ENCODE data around the gene FCMR. TPM values are rescaled to one million over a fixed set of nuclear protein-coding genes. Genes with fewer than 3 reads are reported as not detected.

Gene FCMR
- total and polyA plus RNA-seq, 10 of the 15 experiments (the other 5 are each of a cell fraction or from before 2014, with no cell fraction given), result 79.7 to 245 (median 123) TPM

DNA sequence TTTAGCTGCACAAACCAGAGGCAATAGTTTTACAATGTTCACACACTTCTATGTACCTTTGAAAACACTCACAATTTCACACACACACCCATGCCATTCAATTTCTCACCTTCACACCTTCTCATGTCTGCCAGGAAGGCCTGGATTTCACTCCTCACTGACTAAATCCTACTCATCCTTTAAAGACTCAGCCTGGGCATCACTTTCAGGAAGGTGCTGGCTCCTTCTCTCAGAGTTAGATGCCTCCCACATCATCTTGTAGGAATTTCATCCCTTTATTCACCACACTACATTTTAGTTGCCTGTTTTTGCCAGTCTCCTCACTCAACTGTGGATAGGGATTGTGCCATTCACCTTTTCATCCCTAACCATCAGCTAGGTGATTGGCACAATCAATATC is 54.0 kb downstream of the FCMR start:
- no peak overlapping the region for H3K4me3 ChIP-seq
- in situ Hi-C loops (cut with MboI), result loop anchor here (5.0 kb wide), 1 partner anchor 115 kb away; no protein-coding TSS in a partner anchor
- CTCF ChIA-PET, result interaction anchor here (2.1 to 7.3 kb wide), 6 partner anchors 10 to 114 kb away, joined by 5 to 100 read pairs (median 19); no protein-coding TSS in a partner anchor
- POLR2A ChIA-PET, result no interaction called here
- no peak overlapping the region for H2AFZ ChIP-seq (ENCODE audit: control insufficient read depth, low read depth, low read length)
- H3K27ac ChIP-seq (ENCODE audit: control insufficient read depth, insufficient read depth), result no peak overlapping the region
- intact Hi-C loops (cut with micrococcal nuclease; ENCODE audit: unreplicated experiment), result no loop called here
- RAD21 ChIA-PET (ENCODE audit: unreplicated experiment), result interaction anchor here (0.9 to 1.5 kb wide), 4 partner anchors 13 to 133 kb away, joined by 3 to 4 read pairs (median 4); no protein-coding TSS in a partner anchor
- TF ChIP-seq, protein P1, sequence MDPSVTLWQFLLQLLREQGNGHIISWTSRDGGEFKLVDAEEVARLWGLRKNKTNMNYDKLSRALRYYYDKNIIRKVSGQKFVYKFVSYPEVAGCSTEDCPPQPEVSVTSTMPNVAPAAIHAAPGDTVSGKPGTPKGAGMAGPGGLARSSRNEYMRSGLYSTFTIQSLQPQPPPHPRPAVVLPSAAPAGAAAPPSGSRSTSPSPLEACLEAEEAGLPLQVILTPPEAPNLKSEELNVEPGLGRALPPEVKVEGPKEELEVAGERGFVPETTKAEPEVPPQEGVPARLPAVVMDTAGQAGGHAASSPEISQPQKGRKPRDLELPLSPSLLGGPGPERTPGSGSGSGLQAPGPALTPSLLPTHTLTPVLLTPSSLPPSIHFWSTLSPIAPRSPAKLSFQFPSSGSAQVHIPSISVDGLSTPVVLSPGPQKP (IDR thresholded peaks at IDR 0.05; ENCODE audit: low read depth, low read length), result no peak
- TF ChIP-seq ESRRA (IDR thresholded peaks at IDR 0.05; ENCODE audit: low read length) (no peak), RAD51 (IDR thresholded peaks at IDR 0.05) (no peak), CEBPB (IDR thresholded peaks at IDR 0.05; ENCODE audit: borderline replicate concordance in 1 of 2, low read depth in 2 of 2, low read length in 2 of 2) (no peak), RAD21 (IDR thresholded peaks at IDR 0.05; ENCODE audit: insufficient read depth, low read depth, low read length) (no peak), TCF3 (IDR thresholded peaks at IDR 0.05; ENCODE audit: borderline replicate concordance, insufficient read depth, low read depth, low read length) (no peak), IRF4 (IDR thresholded peaks at IDR 0.05; ENCODE audit: low read depth, low read length) (no peak)
- no TSS peak for BruUV-seq (replicated peaks)
- no peak overlapping the region for H3K9ac ChIP-seq (ENCODE audit: control insufficient read depth, insufficient read depth, low read length)
- DNase-seq (ENCODE audit: low read depth, low spot score), result no peak
- ATAC-seq, result no peak
- no peaks in the 10 kb centered on the region for H3K36me3 ChIP-seq (ENCODE audit: control insufficient read depth in 2 of 2, insufficient read depth in 2 of 2, low read length in 1 of 2)
- H3K4me2 ChIP-seq (ENCODE audit: control insufficient read depth, insufficient read depth), result no peak overlapping the region
- SMC1A ChIA-PET (ENCODE audit: uncharacterized antibody, unreplicated experiment), result interaction anchor here (1.0 to 1.9 kb wide), 5 partner anchors 38 to 101 kb away, joined by 3 to 6 read pairs (median 4); no protein-coding TSS in a partner anchor
- H3K9me3 ChIP-seq (replicated peaks; ENCODE audit: control insufficient read depth, insufficient read depth, low read length), result no peaks in the 10 kb centered on the region; the same call in 2 of the 3 replicates
- no peaks in the 10 kb centered on the region for H4K20me1 ChIP-seq (ENCODE audit: control insufficient read depth, insufficient read depth)
- no peaks in the 10 kb centered on the region for H3K4me1 ChIP-seq (ENCODE audit: control insufficient read depth, insufficient read depth, low read length)
- no peaks in the 10 kb centered on the region for H3K79me2 ChIP-seq (ENCODE audit: control insufficient read depth, insufficient read depth, low read length)
- peaks cover 0 to 2% of the 10 kb centered on the region in 2 experiments; a peak in 1 of 4 replicates for H3K27me3 ChIP-seq (replicated peaks in 1 of 2; ENCODE audit: control insufficient read depth in 2 of 2, insufficient read depth in 2 of 2, low read length in 1 of 2)
- no peak for FAIRE-seq

Measured in GM12878 (cell line).